ENCODE data around the gene POU6F2.

The POU6F2 gene

GRCh38 chr7:38934536-38934935 is 43.2 kb upstream of the POU6F2 start:
- no peak for DNase-seq
- TF ChIP-seq CTCF (IDR thresholded peaks at IDR 0.05): no peak
- Histone ChIP-seq H3K4me1 (peaks cover 0 to 17% (median 3%) of the 10 kb centered on the region in 4 donors), H3K27ac (no peak overlapping the region), H3K36me3 (no peaks in the 10 kb centered on the region), H3K9me3 (no peaks in the 10 kb centered on the region), H3K27me3 (no peaks in the 10 kb centered on the region), H3K4me3 (no peak overlapping the region)
- intact Hi-C loops (cut with DNase I; ENCODE audit: low total_unique reads): loop anchor here (10.0 kb wide), 1 partner anchor 590 kb away; no protein-coding TSS in a partner anchor

- DNase-seq: no peak
- TF ChIP-seq CTCF (IDR thresholded peaks at IDR 0.05): no peak
- peaks cover 0 to 24% (median 3%) of the 10 kb centered on the region in 4 donors for H3K4me1 ChIP-seq
- no peak overlapping the region for H3K4me3 ChIP-seq
- no peak overlapping the region for H3K27ac ChIP-seq
- intact Hi-C loops (cut with DNase I; ENCODE audit: low total_unique reads): loop anchor here (10.0 kb wide), 1 partner anchor 588 kb away; no protein-coding TSS in a partner anchor
- no peaks in the 10 kb centered on the region for H3K9me3 ChIP-seq
- no peaks in the 10 kb centered on the region for H3K36me3 ChIP-seq
- no peaks in the 10 kb centered on the region for H3K27me3 ChIP-seq
Measured at GRCh38 chr7:38936641-38937040, 41.1 kb upstream of the POU6F2 start.

- Histone ChIP-seq H3K9me3 (no peaks in the 10 kb centered on the region), H3K27ac (peak overlapping the region in 1 of 2 donors; percentile 7), H3K4me1 (peaks cover 0 to 31% (median 6%) of the 10 kb centered on the region in 4 donors), H3K36me3 (no peaks in the 10 kb centered on the region), H3K4me3 (no peak overlapping the region), H3K27me3 (no peaks in the 10 kb centered on the region)
- TF ChIP-seq CTCF (IDR thresholded peaks at IDR 0.05): no peak
- DNase-seq: no peak
- intact Hi-C loops (cut with DNase I; ENCODE audit: low total_unique reads): loop anchor here (10.0 kb wide), 1 partner anchor 587 kb away; no protein-coding TSS in a partner anchor
Measured at GRCh38 chr7:38938001-38938485, 39.7 kb upstream of the POU6F2 start.

- intact Hi-C loops (cut with DNase I; ENCODE audit: low total_unique reads): loop anchor here (10.0 kb wide), 1 partner anchor 586 kb away; no protein-coding TSS in a partner anchor
- TF ChIP-seq CTCF (IDR thresholded peaks at IDR 0.05): no peak
Measured at GRCh38 chr7:38938589-38938988, 39.1 kb upstream of the POU6F2 start.

GRCh38 chr7:38940774-38941173 is 36.9 kb upstream of the POU6F2 start:
- TF ChIP-seq CTCF (IDR thresholded peaks at IDR 0.05): no peak
- peaks cover 0 to 36% (median 6%) of the 10 kb centered on the region in 4 donors for H3K4me1 ChIP-seq
- DNase-seq: no peak
- H3K27ac ChIP-seq: no peak overlapping the region
- no peak overlapping the region for H3K4me3 ChIP-seq
- intact Hi-C loops (cut with DNase I; ENCODE audit: low total_unique reads): no loop called here
- no peaks in the 10 kb centered on the region for H3K9me3 ChIP-seq
- H3K27me3 ChIP-seq: no peaks in the 10 kb centered on the region
- H3K36me3 ChIP-seq: no peaks in the 10 kb centered on the region

More at GRCh38 chr7:38938589-38938988, 39.1 kb upstream of the POU6F2 start:
- DNase-seq: no peak
- Histone ChIP-seq H3K36me3 (no peaks in the 10 kb centered on the region), H3K27me3 (no peaks in the 10 kb centered on the region), H3K9me3 (no peaks in the 10 kb centered on the region), H3K27ac (peak overlapping the region in 1 of 2 donors; percentile 7), H3K4me3 (no peak overlapping the region), H3K4me1 (peaks cover 0 to 35% (median 6%) of the 10 kb centered on the region in 4 donors)
